ENCODE measurements around the gene RNF111.
"Not testable (repeated sequence)": the region's sequence is repeated elsewhere in the genome, so short reads cannot be mapped to it uniquely, and the experiment has no call there.

Gene RNF111

DNA sequence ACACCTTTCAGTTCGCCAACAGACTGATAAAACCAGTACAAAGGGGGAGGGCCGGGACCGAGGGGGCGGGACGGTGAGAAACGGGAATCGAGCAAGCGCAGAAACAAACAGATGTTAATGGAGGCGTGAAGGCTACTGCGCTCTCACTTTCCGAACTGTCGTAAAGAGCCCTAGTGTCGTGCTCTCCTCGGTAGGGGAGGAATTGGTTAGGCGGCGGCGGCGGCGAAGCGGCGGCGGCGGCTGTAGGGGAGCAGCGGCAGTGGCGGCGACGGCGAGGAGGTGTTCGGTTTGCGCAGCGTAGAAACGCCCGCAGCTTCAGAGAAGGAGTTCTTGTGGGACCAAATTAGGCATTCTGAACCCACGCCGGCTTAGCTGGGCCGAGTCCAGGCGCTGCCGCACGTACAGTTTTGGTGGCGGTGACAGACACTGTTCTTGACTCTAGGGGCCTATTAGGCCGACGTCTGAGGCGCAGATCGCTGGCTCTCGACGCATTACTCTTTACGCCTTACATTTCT, at the start of gene RNF111:
Gene RNF111 (plus strand): TSS at position 173 of the 515 bp plus-strand sequence. CDS start 43,160 bp downstream, outside the sequence.
- DNase-seq: peak; percentile 95

- peak; percentile 6 for DNase-seq
Measured at GRCh38 chr15:58947179-58947578, 40.3 kb upstream of the RNF111 start.

- DNase-seq: no peak
Measured at GRCh38 chr15:58951388-58952007, 36.0 kb upstream of the RNF111 start.

DNA sequence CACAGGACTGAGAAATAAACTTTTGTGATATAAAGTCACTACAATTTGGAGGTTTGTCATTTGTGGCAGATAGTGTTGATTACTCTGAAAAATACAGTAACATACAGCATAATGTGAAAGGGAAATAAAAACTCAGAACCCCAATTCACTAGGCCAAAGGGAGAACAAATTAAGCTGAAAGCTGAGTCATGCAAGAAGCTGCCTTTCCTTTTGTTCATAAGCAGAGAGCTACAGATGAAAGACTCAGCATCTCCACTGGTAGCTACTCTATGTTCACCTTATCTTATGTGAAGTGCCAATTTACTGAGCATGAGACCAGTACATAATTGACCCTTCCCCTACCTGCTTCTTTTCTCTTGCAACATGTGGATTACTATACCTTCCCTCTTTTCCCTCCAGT, 34.7 kb upstream of the RNF111 start:
- DNase-seq: no peak

DNA sequence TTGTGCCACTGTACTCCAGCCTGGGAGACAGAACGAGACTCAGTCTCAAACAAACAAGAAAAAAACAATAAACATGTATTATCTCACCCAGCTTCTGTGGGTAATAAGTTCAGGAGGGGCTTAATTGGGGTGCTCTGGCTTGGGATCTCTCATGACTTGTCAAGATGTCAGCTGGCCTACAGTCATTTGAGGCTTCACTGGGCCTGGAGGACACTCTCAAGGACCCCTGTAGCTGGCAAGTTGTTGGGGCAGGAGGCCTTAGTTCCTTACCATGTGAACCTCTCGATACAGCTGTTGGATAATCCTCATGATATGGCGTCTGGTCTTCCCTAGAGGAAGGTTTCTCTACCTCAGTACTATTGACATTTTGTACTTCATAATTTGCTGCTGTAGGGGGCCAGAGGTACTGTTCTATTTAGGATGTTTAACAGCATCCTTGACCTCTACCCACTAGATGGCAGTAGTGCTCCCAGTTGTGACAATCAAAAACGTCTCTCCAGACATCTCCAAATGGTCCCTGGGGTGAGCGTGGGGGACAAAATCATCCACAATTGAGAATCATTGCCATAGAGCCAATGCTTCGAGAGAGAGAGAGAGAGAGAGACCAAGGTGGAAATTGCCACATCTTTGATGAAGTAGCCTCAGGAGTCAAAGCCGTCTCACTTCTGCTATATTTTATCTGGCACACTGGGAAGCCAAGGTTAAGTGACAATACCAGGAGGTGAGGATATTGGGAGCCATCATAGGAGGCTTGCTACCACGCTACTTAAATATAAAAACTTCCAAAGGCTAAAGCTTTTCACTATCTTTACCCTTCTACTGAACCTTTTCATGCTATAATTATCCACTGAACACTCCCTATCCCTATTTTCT, 30.1 kb upstream of the RNF111 start:
- peak; percentile 54 for DNase-seq

GRCh38 chr15:58958811-58959210, 28.7 kb upstream of the RNF111 start:
- no peak for DNase-seq

DNA sequence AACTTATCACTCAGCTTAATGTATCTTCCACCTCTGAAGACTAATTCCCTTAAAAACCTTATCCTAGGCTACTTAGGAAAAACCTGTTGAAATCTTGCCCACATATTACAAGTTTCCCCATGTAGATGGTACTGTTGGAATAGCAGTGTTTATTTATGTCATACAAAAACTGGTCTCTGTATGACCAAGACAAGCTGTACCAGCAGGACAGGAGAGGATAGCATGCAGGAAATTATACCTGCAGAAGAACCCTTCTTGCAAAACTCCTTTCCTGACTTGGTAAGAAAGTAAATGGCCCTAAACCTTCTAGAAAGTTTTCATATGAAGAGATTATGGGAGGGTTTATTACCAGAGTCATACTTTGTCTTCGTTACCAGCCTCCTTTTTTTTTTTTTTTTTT, 25.3 kb upstream of the RNF111 start:
- DNase-seq: no peak

DNA sequence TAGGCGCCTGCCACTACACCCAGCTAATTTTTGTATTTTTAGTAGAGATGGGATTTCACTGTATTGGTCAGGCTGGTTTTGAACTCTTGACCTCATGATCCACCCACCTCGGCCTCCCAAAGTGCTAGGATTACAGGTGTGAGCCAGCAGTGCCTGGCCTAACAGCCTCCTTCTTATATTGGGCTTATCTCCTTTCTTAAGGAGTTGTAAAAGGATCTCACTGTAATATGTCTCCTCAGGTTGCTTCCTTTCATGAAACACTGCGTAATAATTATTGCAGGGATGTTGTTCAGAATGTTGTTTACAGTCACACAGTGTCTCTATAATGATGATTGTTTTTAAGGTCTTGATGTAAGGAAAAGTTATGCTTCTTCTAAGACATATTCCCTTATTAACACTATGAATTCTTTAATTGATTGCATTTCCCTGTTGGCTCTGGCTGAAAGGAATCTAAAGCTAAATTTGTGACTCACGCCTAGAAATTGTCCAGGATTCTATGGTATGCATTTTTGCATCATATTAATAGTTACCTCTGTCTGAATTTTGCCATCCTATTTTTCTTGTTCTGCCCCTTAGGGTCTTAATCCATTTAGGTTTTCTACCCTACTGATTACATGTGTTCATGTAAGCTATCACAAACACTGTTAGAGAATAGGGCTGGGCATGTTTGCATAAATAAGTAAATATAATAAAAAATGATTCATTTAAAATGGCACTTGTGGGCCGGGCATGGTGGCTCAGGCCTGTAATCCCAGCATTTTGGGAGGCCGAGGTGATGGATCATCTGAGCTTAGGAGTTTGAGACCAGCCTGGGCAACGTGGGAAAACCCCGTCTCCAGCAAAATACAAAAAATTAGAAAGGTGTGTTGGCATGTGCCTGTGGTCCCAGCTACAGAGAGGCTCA, 24.5 kb upstream of the RNF111 start:
- DNase-seq: no peak

GRCh38 chr15:58966698-58967097, 20.8 kb upstream of the RNF111 start:
- no peak for DNase-seq

DNA sequence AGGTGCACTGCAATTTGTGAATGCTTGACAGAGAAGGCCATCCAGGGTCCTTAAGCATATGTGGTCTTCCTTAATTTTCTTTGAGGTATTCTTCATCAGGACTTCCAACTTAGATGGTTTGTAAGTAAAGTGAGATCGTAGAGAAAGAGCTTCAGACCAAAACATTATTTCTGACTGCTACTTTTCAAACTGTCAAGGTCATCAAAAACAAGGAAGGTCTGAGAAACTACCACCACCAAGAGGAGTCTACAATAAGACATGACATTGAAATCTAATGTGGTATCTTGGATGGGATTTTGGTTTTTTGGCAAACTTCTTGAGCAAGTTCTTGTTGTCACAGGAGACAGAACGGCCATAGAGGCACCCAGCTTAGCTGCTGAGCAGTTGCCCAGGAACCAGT, 20.0 kb upstream of the RNF111 start:
- DNase-seq: no peak

GRCh38 chr15:58977887-58978286, 9.6 kb upstream of the RNF111 start:
- no peak for DNase-seq

DNA sequence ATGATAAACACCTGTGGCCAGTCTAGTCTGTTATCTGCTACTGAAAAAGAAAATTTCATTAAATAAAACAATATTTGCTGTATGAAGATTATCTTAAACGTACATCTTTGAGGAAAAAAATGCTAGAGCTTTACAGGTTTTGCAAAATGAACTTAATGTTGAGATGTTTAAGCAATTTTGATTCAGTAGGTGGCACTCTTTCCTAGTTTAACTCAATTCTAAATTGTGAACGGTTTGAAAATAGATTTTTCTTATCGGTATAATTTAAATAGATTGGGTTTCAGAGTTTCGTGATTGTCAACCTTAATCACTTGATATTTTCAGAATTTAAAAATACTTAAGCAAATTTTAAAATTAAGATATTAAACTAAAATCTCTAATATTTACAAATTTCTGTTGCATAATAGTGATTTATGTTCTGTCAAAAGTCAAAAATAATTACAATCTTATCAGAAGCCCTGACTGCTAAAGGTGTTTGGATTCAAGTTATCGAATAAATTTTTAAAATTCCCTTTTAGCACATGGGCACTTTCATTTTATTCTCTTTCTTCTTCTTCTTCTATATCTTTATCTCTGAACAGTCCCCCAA, 7.0 kb upstream of the RNF111 start:
- DNase-seq: peak; percentile 58

DNA sequence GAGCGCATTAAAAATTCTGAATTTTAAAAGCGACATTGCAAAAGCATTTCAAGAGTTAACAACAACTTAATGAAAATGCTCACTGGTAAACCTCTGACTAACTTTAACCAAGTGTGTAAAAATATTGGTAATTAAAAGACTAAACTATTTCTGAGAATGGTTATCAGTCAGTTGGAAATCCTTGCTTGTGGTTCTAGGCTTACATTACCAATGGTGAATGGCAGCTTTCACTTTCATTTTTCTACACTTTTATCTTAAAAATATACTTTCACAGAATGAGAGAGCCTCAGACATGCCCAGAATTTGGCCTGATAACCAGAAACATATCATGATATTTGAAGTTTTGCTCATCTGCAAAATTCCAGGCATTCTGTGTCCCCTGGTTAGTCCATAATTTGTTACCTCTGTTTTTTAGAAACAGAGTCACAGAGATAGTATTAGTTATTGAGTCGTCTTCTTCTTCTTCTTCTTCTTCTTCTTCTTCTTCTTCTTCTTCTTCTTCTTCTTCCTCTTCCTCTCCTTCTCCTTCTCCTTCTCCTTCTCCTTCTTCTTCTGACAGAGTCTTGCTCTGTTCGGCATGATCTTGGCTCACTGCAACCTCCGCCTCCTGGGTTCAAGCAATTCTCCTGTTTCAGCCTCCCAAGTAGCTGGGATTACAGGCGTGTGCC, 5.5 kb upstream of the RNF111 start:
- no peak for DNase-seq

DNA sequence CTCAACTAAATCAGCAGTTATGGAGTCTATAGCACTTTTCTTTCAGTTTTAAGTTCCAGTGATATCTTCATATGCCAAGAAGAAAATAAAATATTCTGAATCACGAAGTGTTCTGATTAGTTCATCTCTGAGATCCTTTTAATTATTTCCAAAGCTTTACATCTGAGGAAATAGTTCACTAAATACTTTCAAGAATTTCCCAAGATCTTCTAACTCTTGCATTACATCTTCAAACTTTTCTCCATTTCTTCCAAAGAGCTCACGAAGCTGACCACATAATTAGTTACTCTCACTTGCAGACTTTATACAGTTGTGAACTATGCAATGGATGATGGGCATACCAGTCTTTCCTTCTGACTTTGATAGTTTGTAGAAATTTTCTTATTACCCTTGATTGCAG, 4.2 kb upstream of the RNF111 start:
- no peak for DNase-seq

DNA sequence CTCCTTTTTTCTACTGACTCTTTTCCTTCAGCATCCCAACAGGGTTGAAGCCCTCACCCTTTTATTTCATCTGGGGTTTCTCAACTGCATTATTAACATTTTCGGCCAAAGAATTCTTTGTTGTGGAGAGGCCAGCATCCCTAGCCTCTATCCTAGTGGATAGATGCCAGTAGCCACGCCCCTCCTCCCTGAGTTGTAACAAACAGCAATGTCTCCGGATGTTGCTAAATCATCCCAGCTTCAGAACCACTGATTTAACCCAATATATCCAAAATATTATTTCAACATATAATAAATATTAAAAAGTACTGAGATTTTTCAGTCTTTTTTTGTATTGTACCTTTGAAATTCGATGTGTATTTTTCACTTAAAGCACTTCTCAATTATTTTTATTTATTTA, 2.0 kb upstream of the RNF111 start:
- no peak for DNase-seq

GRCh38 chr15:58987036-58987435, 427 bp upstream of the RNF111 start:
- no peak for DNase-seq

DNA sequence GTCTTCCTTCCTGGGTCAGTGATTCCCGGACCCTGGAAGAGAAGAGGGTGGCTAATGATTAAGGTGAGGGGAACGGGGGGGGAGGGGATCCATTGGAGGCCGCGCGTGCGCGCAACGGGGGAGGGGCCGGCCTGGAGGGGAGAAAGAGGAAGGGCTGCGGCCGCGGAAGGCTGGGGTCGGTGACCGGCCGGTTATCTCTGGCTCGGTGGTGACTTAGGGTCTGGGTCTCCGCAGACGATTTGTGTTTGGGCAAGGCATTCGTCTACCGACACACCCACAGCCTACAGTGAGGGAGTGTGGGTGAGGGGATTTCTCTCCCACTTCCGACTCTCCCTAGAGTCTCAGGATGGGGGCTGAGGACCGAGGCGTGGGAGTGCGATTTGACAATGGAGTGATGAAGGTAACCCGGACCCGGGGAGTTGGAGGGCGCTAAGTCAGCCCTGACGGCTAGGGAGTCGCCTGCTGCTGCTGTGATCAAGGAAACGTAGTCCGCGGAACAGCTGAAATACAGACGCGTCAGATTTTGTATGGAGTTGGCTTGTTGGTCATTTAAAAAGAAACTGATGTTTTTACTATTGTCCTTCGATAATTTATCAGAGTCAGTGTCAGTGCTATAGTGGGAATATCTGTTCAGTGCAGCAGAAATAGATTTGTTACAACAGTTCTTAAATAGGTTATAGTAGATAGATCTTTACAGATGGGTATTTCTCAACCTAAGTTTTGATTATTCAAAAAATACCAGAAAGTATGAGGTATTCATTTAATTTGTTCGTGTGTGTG, 733 bp downstream of the RNF111 start:
- peak; percentile 49 for DNase-seq

DNA sequence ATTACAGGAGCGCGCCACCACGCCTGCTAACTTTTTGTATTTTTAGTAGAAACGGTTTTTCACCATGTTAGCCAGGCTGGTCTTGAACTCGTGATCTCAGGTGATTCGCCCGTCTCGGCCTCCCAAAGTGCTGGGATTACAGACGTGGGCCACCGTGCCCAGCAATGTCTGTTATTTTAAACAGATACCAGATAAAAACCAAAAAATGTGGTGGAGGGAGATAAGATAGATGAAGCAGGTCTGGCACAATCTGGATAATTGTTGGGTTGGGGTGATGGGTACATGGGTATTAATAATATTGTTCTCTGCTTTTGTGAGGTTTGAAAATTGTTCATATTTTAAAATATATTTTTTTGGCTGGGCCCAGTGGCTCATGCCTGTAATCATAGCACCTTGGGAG, 4.7 kb downstream of the RNF111 start:
- no peak for DNase-seq

DNA sequence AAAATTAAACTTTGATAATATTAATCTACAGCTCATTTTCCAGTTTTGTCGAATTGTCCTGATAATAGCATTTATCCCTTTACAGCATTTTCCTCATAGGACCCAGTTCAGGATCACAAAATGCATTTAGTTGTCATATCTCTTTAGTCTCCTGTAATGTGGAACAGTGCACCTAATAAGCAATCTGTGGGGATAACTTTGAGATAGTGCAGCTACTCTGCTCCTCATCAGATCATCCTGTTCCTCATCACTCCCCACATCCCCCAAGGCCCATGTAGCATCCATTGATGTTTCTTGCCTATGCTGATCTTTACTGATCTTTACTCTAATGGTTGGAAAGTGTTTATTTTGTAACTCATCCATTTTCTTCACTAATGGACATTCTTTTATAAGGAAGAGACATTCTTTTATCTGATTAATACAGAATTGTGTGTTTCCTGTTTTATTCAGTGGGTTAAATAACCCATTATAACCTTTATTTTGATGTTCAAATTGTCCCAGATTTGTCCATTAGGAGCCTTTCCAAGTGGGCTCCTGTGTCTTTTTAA, 7.5 kb downstream of the RNF111 start:
- DNase-seq: no peak

GRCh38 chr15:58999694-59000093, 12.2 kb downstream of the RNF111 start:
- DNase-seq: peak; percentile 26

DNA sequence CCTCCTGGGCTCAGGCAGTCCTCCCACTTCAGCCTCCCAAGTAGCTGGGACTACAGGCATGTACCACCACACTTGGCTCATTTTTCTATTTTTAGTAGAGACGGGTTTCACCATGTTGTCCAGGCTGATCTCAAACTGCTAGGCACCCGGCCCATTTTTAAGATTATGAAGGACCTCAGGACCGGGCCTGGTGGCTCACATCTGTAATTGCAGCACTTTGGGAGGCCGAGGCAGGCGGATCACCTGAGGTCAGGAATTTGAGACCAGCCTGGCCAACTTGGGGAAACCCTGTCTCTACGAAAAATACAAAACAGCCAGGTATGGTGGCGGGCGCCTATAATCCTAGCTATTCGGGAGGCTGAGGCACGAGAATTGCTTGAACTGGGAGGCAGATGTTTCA, 12.8 kb downstream of the RNF111 start:
- not testable (repeated sequence) for DNase-seq
